Measurements from ENCODE around the gene HMCN2.

Gene HMCN2

DNA sequence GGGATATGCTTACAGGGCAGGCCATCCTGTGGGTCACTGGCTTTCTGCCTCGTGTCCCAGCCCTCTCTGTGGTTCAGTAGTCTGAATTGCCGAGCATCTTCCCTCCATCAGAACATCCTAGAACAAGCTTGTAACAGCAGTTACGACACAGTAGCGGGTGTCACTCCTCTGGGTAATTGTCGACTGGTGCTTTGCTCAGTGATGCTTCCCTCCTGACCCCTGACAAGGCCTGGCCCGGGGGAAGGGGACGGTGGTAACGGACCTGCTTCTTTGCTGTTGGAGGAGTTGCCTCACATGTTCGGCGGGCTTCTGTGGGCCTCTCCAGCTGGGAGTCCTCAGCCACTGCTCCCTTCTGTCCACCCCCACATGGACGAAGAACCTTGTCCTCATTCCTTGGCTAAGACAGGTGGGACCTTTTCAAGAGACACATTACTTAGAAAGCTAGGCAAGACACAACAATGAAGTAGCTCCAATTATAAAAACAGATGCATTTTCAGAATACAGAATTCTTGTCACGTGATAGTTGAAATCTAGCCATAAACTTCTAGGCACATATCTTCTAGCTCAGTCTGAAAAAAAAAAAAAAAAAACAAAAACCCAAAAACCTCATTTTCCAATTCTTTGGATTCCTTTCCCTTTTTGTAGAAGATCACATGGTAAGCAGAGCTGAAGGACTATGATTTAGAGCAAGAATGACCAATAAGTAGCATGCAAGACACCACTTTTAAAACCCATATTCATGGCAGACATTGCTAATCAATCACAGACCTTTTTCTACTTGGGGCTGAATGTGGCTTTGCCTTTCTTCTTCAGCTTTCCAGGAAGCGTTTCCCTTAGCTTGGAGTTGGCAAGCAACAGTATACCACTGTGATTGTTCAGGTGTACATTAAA, 25.0 kb downstream of the HMCN2 start:
- DNase-seq = no peak

DNA sequence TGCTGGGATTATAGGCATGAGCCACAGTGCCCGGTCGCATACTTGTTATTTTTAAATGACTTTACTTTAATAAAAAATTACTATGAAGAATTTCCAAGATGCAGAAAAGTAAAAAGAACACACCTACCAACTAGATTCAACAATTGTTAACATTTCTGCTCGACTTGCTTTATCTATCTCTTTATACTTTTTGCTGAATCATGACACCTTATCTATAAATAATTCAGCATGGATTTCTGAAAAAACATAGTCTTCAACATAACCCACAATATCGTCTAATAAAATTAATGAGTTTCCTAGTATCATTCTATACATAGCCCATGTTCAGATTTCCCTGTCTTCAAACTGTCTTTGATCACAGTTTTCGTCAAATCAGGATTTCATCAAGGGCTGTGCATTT, 25.9 kb downstream of the HMCN2 start:
- no peak for DNase-seq

DNA sequence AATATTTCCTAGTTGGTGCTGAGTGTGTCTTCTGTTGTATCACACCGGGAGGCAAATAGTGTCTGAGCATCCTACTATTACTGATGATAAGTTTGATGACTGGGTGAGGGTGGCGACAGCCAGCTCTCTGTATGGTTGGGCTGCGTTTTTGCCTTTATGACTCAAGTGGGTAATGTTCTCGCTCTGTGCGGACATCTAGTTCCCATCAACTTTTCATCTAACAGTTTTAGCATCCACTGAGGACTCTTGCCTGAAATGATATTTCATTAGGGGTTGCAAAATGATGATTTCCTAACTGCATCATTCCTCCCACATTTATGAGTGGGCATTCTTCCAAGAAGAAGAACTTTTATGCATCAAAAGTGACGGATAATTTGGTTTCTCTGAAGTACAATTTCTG, 26.5 kb downstream of the HMCN2 start:
- no peak for DNase-seq

- no peak for DNase-seq
Observed at GRCh38 chr9:130294664-130295063, 29.1 kb downstream of the HMCN2 start.

DNA sequence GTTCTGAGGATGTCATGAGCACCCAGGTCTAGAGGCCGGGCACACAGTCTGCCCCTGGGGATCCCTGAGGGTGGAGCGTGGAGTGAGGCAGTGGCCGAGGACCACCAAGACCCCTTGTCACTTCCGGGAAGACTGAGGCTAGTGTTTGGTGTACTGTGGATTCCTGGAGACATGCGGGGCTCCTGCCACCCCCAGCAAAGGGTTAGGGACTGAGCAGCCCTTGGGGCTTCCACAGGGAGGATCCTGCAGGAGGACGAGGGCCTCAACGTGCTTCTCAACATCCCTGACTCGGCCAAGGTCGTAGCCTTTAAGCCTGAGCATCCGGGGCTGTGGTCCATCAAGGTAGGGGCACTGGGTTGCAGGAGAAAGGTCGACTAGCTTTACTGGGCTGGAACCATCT, 29.9 kb downstream of the HMCN2 start:
- no peak for DNase-seq

DNA sequence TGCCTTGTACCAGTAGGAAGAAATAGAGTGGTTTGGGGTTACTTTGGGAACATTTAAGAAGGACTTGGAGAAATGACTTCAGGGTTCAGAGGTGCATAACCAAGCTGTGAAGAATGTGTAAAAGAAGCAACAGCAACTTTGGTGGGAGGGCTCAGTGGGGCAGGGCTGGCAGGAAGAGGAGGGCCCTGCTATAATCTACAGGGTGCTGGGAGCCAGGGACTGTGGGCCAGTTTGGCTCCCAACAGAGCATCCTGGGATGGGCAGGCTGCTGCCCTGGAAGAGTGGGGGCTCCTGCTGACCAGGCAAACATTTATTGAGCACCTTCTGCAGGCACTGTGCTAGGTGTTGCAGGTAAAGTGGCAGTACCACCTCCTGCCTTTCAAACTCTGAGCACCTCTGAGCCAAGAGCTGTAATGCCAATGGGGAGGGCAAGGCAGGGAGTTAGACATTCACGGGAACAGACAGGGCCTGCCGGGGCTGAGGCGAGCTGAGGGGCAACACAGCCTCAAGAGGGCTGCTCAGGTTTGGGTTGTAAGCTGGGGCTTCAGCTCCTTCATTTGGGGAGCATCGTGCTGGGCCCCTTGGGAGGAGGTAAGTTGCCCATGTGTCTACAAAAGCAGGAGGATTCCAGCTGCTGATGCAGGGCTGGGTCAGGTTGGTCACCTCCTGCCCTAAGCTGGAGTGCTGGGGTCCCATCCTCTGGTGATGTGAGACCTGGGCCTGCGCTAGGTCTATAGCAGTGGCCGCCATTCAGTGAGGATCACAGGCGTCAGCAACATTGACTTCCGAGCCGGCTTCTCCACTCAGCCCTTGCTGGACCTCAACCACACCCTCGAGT, 30.6 kb downstream of the HMCN2 start:
- DNase-seq = no peak

- DNase-seq = no peak
Observed at GRCh38 chr9:130296783-130297055, 31.2 kb downstream of the HMCN2 start.

GRCh38 chr9:130297371-130297770, 31.8 kb downstream of the HMCN2 start:
- no peak for DNase-seq

- no peak for DNase-seq
Observed at GRCh38 chr9:130298662-130299279, 33.2 kb downstream of the HMCN2 start.

GRCh38 chr9:130299785-130300615, 34.4 kb downstream of the HMCN2 start:
- DNase-seq = no peak

DNA sequence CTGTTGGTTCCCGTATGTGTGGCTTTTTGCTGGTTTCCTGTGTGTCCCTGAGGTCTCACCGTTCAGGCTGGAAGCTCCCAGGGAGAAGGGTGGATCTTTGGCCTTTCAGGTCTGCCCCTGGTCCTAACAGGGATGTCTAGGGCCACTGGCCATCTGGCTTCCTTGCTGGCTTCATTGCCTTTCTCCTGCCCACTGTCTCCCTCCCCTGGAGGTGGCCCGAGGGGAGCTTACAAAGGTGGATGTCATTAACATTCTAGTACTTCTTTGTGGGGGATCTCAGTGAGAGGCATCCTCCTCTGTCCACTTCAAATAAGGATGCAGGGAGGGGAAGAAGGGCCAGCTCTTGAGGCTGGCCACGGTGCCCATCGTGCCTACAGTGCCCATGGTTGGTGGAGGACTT, 35.2 kb downstream of the HMCN2 start:
- no peak for DNase-seq

DNA sequence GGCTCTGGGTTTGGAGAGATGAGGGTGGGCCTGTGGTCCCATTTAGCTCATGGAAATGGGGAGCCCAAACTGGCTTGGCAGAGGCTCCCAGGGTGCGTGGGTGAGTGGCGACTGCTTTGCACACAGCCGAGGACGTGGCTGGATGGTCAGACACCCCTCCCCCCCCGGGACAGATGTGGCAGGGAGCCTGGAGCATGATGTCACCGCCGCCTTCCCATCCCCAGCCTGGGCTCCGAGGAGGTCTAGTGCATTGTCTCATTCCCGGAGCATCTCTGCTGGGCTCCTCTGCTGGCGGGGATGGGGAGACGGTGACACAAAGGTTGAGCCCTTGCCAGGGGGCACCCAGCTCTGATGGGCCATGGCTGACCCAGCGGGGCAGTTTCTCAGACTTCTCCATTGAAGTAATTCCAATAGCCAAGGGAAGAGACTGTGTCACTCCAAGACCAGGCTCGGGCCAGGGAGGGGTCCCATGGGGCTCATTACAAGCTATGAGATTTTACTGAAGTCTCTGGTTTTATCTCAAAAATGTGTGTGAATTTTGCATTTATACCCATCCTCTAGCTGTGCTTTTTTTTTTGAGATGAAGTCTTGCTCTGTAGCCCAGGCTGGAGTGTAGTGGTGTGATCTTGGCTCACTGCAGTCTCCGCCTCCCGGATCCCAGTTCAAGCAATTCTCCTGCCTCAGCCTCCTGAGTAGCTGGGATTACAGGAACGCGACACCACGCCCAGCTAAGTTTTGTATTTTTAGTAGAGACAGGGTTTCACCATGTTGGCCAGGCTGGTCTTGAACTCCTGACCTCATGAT, 36.1 kb downstream of the HMCN2 start:
- DNase-seq = no peak

GRCh38 chr9:130302785-130303612, 37.4 kb downstream of the HMCN2 start:
- no peak for DNase-seq

DNA sequence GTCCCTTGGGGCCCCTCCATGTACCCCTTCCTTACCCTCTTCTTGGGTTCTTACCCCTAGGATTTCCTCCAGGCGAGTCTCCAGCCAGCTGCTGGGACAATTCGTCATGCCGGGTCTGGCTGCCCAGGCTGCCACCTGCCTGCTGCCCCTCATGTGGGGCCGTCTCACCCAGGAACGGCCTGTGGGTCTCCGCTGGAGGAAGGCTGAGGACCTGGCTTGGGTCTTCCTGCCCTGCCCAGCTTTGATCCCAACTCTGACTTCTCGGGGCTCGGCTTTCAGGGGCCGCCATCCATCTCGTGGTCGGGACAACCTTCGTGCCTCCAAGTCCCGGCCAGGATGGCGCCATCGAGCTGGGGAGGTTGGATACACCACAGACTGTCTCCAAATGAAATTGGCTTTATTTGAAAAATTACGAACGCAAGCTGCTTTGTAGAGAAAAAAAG, 38.1 kb downstream of the HMCN2 start:
- no peak for DNase-seq

GRCh38 chr9:130304116-130304515, 38.6 kb downstream of the HMCN2 start:
- DNase-seq = no peak

DNA sequence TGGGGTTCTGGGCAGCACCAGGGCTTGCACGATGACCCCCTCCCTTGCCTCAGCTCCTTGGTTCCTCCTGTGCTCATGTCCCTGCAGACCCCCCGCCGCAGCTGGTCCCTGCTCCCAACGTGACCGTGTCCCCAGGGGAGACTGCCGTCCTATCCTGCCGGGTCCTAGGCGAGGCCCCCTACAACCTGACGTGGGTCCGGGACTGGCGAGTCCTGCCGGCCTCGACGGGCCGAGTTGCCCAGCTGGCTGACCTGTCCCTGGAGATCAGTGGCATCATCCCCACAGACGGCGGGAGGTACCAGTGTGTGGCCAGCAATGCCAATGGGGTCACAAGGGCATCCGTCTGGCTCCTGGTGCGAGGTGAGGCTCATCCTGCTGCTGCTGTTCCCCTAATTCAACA, 39.1 kb downstream of the HMCN2 start:
- no peak for DNase-seq

DNA sequence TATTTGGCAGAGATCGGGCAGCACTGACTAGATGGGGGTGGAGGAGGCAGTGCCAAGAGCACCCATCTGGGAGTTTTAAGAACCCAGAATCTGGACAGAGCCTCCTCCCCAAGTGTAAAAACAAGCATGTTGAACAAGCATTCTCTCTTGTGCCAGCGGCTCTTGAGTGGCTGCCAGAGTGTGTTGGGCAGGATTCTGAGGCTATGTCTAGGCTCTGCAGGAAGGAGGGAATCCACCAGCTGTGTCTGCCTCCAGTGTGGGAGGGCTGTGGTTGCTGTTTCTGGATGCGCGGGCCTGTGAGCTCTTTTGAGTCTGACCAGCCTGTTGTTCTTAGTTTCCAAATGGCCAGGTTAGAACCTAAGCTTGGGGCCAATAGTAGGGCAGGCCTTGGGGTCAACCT, 39.8 kb downstream of the HMCN2 start:
- no peak for DNase-seq

DNA sequence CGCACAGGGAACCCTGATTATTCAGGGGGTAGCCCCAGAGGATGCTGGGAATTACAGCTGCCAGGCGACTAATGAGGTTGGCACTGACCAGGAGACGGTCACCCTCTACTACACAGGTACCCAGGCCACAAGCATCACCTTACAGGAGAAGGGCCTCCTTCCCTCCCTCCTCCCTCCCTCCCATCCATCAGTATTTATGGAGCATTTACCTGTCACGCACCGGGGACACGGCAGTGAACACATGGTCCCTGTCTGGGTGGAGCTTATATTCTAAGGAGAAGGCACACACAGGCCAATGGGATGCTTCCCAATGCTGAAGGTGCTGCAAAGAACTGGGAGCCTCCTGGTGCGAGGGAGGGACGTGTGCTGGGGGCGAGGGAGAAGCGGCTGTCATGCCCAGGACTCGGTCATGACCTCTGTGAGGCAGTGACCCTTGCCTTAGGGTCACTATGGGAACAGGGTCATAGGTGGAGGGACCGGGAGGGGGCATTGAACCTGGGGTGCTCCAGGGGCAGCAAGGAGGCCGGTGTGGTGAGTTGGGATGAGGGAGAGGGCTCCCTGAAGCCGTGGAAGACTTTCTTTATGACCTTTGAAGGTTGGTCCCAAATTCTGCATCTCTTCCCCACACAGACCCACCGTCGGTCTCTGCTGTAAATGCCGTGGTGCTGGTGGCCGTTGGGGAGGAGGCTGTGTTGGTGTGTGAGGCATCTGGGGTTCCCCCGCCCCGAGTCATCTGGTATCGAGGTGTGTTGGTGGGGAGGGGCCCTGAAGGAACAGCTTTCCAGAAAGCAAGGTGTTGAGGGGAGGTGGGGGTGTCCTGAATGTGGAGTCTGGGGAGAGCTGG, 41.5 kb downstream of the HMCN2 start:
- DNase-seq = no peak

GRCh38 chr9:130307667-130307943, 42.0 kb downstream of the HMCN2 start:
- DNase-seq = no peak

GRCh38 chr9:130308081-130308571, 42.6 kb downstream of the HMCN2 start:
- DNase-seq = no peak
